SKM-1 treated with dmso at 0.1 percent for 144 hours (cell line): ENCODE measurements around the gene GABPB1.
A peak's percentile ranks its signal among the peaks of the same experiment; 100 is the strongest.
"Not testable (repeated sequence)": the region's sequence is repeated elsewhere in the genome, so short reads cannot be mapped to it uniquely, and the experiment has no call there.

ENCODE experiments used
- DNase-seq: peaks from one replicate; lab custom pipeline; 2025; ENCODE audit not compliant: unreplicated experiment; lab: John Stamatoyannopoulos, UW

GABPB1 gene

GRCh38 chr15:50354838-50355618 lies at the start of gene GABPB1:
Gene GABPB1 (minus strand): TSS chr15:50355198. CDS start chr15:50309798, 45,400 bp downstream.
- peak; percentile 88 for DNase-seq

GRCh38 chr15:50391561-50391960 lies 36.6 kb upstream of the GABPB1 start:
- DNase-seq = not testable (repeated sequence)

- DNase-seq = peak; percentile 55
Observed at GRCh38 chr15:50390554-50391264, 35.7 kb upstream of the GABPB1 start.

- DNase-seq = peak; percentile 68
Observed at GRCh38 chr15:50382408-50382807, 27.4 kb upstream of the GABPB1 start.

DNA sequence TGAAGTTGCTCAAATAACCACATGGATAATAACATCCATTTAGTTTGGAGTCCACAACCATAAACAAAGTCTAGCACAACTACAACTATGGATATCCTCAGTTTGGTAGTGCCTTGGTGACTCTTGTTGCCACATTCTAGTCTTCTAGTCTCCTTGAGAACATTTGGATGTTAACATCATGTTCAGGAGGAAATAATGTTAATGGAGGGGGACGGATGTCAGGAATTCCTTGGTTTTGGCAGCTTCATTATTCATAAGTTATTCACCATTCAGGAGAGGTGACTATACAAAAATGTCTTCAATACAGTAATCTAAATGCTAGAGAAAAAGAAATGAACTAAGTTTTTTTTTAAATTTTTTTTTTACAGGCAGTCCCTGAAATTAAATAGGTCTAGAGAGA lies 26.4 kb upstream of the GABPB1 start:
- no peak for DNase-seq

GRCh38 chr15:50380089-50380488 lies 25.1 kb upstream of the GABPB1 start:
- DNase-seq = no peak

DNA sequence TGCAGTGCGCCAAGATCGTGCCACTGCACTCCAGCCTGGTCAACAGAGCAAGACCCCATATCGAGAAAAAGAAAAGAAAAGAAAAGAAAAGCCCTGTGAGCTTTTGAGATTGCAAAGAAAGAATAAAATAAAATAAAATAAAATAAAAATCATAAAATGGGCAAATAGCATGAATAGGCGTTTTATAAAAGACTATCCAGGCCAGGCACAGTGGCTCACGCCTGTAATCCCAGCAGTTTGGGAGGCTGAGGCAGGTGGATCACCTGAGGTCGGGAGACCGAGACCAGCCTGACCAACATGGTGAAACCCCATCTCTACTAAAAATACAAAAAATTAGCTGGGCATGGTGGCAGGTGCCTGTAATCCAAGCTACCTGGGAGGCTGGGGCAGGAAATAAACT lies 24.4 kb upstream of the GABPB1 start:
- not testable (repeated sequence) for DNase-seq

DNA sequence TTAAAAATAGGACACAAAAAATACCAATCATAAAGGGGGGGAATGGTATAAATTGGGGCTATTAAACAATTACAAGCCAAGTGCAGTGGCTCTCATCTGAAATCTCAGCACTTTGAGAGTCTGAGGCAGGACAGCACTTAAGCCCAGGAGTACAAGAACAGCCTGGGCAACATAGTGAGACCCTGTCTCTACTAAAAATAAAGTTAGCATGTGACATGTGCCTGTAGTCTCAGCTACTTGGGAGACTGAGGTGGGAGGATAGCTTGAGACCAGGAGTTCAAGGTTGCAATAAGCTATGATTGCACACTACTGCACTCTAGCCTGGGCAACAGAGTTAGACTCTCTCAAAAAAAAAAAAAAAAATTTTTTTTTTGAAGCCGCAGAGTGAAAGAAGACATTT lies 23.8 kb upstream of the GABPB1 start:
- no peak for DNase-seq

DNA sequence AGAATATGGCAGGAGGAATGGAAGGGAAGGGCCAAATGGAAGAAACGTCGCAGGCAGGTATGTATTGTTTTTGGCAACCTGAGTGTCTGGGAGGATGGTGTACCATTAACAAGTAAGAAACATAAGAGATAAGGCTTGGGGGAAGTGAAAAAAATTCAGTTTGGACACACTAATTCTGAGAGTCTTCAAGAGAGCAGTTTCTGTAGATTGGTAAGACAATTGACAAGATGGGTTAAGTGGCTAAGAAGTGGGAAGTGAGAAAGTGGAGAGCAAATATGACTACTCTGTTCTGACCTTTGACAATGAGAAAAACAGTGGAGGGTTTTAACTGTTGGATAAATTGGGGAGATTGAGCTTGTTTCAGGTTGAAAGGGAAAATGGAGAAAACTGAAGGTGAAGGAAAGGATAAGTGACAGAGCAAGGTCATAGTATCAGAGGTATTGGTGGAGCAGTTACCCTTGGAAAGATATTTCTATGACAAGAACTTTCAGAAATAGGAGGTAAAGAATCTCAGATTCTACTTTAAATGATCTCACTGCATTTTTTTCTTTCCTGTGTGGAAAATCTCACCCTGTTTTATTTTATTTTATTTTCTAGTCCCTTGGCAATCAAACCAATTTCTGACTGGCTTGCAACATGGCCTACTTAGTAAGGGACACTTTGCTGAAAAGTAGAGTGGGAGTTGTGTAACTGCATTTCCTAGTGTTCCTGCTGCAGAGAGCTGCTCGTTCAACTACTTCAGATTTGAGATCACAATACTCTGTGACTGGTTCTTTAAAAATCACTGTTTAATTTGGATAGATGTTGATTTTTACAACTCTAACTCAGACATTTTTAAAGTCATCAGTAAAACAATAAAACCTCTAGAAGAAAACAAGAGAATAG lies 23.1 kb upstream of the GABPB1 start:
- peak; percentile 48 for DNase-seq

DNA sequence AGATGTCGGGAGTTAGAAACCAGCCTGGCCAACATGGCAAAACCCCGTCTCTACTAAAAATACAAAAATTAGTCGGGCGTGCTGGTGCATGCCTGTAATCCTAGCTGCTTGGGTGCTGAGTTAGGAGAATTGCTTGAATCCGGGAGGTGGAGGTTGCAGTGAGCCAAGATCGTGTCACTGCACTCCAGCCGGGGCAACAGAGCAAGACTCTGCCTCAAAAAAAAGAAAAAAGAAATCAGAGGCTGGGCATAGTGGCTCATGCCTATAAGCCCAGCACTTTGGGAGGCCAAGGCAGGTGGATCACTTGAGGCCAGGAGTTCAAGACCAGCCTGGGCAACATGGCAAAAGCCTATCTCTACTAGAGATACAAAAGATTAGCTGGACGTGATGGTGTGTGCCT lies 14.6 kb upstream of the GABPB1 start:
- not testable (repeated sequence) for DNase-seq

- no peak for DNase-seq
Observed at GRCh38 chr15:50365971-50366370, 11.0 kb upstream of the GABPB1 start.

GRCh38 chr15:50365570-50365969 lies 10.6 kb upstream of the GABPB1 start:
- DNase-seq = no peak

GRCh38 chr15:50363612-50364011 lies 8.6 kb upstream of the GABPB1 start:
- no peak for DNase-seq

DNA sequence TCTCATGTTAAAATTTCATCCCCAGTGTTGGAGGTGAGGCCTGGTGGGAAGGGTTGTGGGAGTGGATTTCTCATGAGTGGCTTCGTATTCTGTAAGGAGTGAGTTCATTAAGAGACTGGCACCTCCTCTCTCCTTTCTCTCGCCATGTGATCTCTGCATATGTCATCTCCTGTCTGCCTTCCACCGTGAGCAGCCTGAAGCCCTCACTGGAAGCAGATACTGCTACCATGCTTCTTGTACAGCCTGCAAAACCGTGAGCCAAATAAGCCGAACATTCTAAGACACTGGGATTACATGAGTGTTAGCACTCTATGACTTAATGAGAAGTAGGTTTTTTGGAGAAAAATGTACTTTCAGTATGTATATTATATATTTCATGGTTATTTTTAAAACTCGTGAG lies 6.8 kb upstream of the GABPB1 start:
- DNase-seq = no peak

GRCh38 chr15:50358845-50359244 lies 3.8 kb upstream of the GABPB1 start:
- DNase-seq = peak; percentile 44

DNA sequence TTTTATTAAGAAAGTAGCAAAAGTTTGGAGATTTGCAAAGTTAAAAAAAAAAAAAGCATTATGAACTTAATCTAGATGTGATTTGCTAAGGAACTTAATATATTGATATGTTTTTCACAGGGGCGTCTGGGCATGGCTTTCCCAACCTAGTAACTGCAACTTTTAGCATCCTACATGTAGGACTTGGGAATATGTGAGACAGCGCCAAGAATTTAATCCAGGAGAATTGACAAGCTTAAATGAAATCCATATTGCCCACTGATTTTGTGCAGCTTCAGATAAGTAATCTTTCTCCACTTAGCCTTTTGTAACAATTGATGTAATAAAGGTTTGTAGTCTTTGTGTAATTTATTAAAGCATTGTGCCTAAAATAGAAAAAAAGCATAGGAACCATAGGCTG lies 982 bp upstream of the GABPB1 start:
- DNase-seq = no peak

DNA sequence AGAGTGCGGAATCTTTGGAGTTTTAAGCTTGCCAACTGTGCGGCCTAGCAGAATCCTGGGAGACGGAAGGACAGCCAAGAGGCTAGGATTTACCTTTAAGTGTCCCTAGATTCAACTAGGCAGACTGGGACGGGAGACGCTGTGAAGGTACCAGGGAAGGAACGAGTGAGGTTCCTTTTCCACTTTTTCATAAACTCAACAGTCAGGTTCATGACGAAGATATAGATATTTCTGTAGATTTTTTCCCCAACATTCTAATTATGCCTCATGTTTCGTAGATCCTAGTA lies 564 bp upstream of the GABPB1 start:
- DNase-seq = no peak

- peak; percentile 47 for DNase-seq
Observed at GRCh38 chr15:50353975-50354837, 792 bp downstream of the GABPB1 start.

- peak; percentile 23 for DNase-seq
Observed at GRCh38 chr15:50353251-50353974, 1.6 kb downstream of the GABPB1 start.

GRCh38 chr15:50350621-50351020 lies 4.4 kb downstream of the GABPB1 start:
- no peak for DNase-seq
